Panc1 (cell line): Measurements from ENCODE around the gene COL13A1. TPM values are rescaled to one million over a fixed set of nuclear protein-coding genes. Genes with fewer than 3 reads are reported as not detected.

ENCODE experiments used
- ATAC-seq: fragments of 200-7000 bp; cut with Tn5 transposase; 2 replicates; pipeline ENCODE4 v1.9.1; 2020; ENCODE audit warnings: mild to moderate bottlenecking, moderate library complexity
- BruUV-seq: library from RNA; stranded (reverse); fragments of 400-500 nt; replicated peaks from 2 replicates; lab custom pipeline; 2021; lab: Mats Ljungman, UMichigan
- CTCF ChIA-PET: fragments of 300-600 bp; sonication (Branson Sonifier 250); formaldehyde crosslinking; loops from one replicate; lab custom pipeline; 2022; ENCODE audit warnings: antibody characterized with exemption; lab: Charles Lee
- POLR2A ChIA-PET: fragments of 300-600 bp; sonication (Branson Sonifier 250); formaldehyde crosslinking; loops from one replicate; lab custom pipeline; 2022; ENCODE audit warnings: antibody characterized with exemption; lab: Charles Lee
- DNase-seq: peaks from one replicate; pipeline ENCODE4 v3.0.0-alpha.2; 2010; ENCODE audit warnings: low read depth, low spot score
- H3K27ac ChIP-seq: 2 replicates; pipeline ENCODE4 v1.5.1; 2011; ENCODE audit warnings: mild to moderate bottlenecking, low read length, inconsistent platforms
- H3K27me3 ChIP-seq: fragments of 200-500 bp; sonication (Bioruptor generic); 2 replicates; pipeline ENCODE4 v1.6.0; 2014; ENCODE audit warnings: low read length, inconsistent platforms; ENCODE audit not compliant: control insufficient read depth, insufficient read depth
- H3K36me3 ChIP-seq: fragments of 200-500 bp; sonication (Bioruptor generic); 2 replicates; pipeline ENCODE4 v1.5.1; 2014; ENCODE audit warnings: inconsistent platforms, mild to moderate bottlenecking, low read length, moderate library complexity; ENCODE audit not compliant: control insufficient read depth, insufficient read depth
- H3K4me1 ChIP-seq: 2 replicates; pipeline ENCODE4 v1.5.1; 2011; ENCODE audit warnings: inconsistent platforms, mild to moderate bottlenecking, low read length, moderate library complexity; ENCODE audit not compliant: control insufficient read depth, insufficient read depth
- H3K4me3 ChIP-seq, 2 experiments: 2 replicates each; pipeline ENCODE4 v1.5.1; 2011 to 2012; ENCODE audit warnings: low read depth in 2 of 2, low read length in 2 of 2, mild to moderate bottlenecking in 2 of 2, inconsistent platforms in 1 of 2, moderate library complexity in 1 of 2
- H3K9me3 ChIP-seq: fragments of 200-500 bp; sonication (Bioruptor generic); 2 replicates; pipeline ENCODE4 v1.5.1; 2014; ENCODE audit warnings: low read depth, mild to moderate bottlenecking, inconsistent platforms, low read length, moderate library complexity; ENCODE audit not compliant: control insufficient read depth, insufficient read depth
- CTCF ChIP-seq: fragments of 450-650 bp; IDR thresholded peaks from 2 replicates; pipeline ENCODE4 v1.5.1; 2017; ENCODE audit warnings: mild to moderate bottlenecking
- POLR2AphosphoS5 ChIP-seq: IDR thresholded peaks from 2 replicates; pipeline ENCODE4 v1.6.1; 2012; ENCODE audit warnings: mild to moderate bottlenecking, low read depth, low read length, moderate library complexity
- REST ChIP-seq, 2 experiments: IDR thresholded peaks; 2 replicates each; pipeline ENCODE4 v1.6.1; 2011 to 2012; ENCODE audit warnings: low read depth in 2 of 2, control low read depth in 1 of 2, low read length in 1 of 2, mild to moderate bottlenecking in 1 of 2, moderate library complexity in 1 of 2; ENCODE audit not compliant: insufficient read depth in 1 of 2
- SIN3A ChIP-seq: IDR thresholded peaks from 2 replicates; pipeline ENCODE4 v1.6.1; 2012; ENCODE audit warnings: low read depth, mild to moderate bottlenecking, low read length, moderate library complexity, borderline replicate concordance; ENCODE audit not compliant: insufficient read depth
- TCF7L2 ChIP-seq: IDR thresholded peaks from 2 replicates; pipeline ENCODE4 v1.6.1; 2011; ENCODE audit warnings: mild to moderate bottlenecking, low read depth, low read length, inconsistent platforms
- in situ Hi-C: cut with HindIII; loops from 2 replicates; pipeline ENCODE4 v1.10.0; 2016; ENCODE audit warnings: low sequenced_read_pairs, low pct_unique_long_range_greater_than_20kb
- intact Hi-C: fragments of 100-400 bp; cut with micrococcal nuclease; formaldehyde crosslinking; loops from one replicate; pipeline ENCODE4 v1.10.0; 2022; ENCODE audit not compliant: unreplicated experiment
- total RNA-seq: library from RNA; stranded (reverse); gene quantifications from one replicate; pipeline ENCODE4 v1.2.1, GENCODE V29; 2021; ENCODE audit not compliant: unreplicated experiment

The COL13A1 gene
- total RNA-seq, 1 experiment from 2014 or later: 1.0 TPM

GRCh38 chr10:69815104-69815503 lies 13.4 kb downstream of the COL13A1 start:
- Histone ChIP-seq H3K27me3 (no peaks in the 10 kb centered on the region), H3K4me1 (no peaks in the 10 kb centered on the region), H3K4me3 (no peak overlapping the region), H3K36me3 (no peaks in the 10 kb centered on the region), H3K27ac (no peak overlapping the region), H3K9me3 (no peaks in the 10 kb centered on the region)
- TF ChIP-seq POLR2AphosphoS5 (no peak), SIN3A (no peak), TCF7L2 (no peak), REST (IDR thresholded peaks at IDR 0.05; ENCODE audit: insufficient read depth in 1 of 2, low read depth in 2 of 2, low read length in 1 of 2) (no peak), CTCF (no peak)
- ATAC-seq: no peak
- BruUV-seq: no TSS peak
- in situ Hi-C loops: no loop called here
- ChIA-PET CTCF (interaction anchor here (1.1 kb wide), 1 partner anchor 100 kb away, joined by 3 read pairs; no protein-coding TSS in a partner anchor), POLR2A (interaction anchor here (0.6 kb wide), 1 partner anchor 24 kb away, joined by 7 read pairs; no protein-coding TSS in a partner anchor)
- intact Hi-C loops: no loop called here
- no peak for DNase-seq

GRCh38 chr10:69816521-69816920 lies 14.8 kb downstream of the COL13A1 start:
- H3K4me3 ChIP-seq: no peak overlapping the region
- no peak overlapping the region for H3K27ac ChIP-seq
- intact Hi-C loops (no loop called here), in situ Hi-C loops (no loop called here)
- no peak for DNase-seq
- no peaks in the 10 kb centered on the region for H3K9me3 ChIP-seq
- no peaks in the 10 kb centered on the region for H3K4me1 ChIP-seq
- no peak for ATAC-seq
- H3K27me3 ChIP-seq: no peaks in the 10 kb centered on the region
- POLR2A ChIA-PET: no interaction called here
- TF ChIP-seq SIN3A: no peak
- no peak for TF ChIP-seq REST (IDR thresholded peaks at IDR 0.05; ENCODE audit: insufficient read depth in 1 of 2, low read depth in 2 of 2, low read length in 1 of 2)
- TF ChIP-seq POLR2AphosphoS5: no peak
- TF ChIP-seq TCF7L2: no peak
- TF ChIP-seq CTCF: no peak
- H3K36me3 ChIP-seq: no peaks in the 10 kb centered on the region
- CTCF ChIA-PET: interaction anchor here (1.1 kb wide), 1 partner anchor 98 kb away, joined by 3 read pairs; no protein-coding TSS in a partner anchor
- no TSS peak for BruUV-seq
